ENCODE results near the gene CCDC78.
"Not testable (repeated sequence)": the region's sequence is repeated elsewhere in the genome, so short reads cannot be mapped to it uniquely, and the experiment has no call there.

Gene CCDC78

GRCh38 chr16:692356-693108 lies 33.7 kb downstream of the CCDC78 start:
- Histone ChIP-seq H3K27me3 (replicated peaks) (peaks cover 31% of the 10 kb centered on the region), H3K4me3 (ENCODE audit: low read depth, low read length) (no peak overlapping the region), H3K36me3 (replicated peaks) (no peaks in the 10 kb centered on the region), H3K27ac (no peak overlapping the region)
- in situ Hi-C loops (cut with HindIII; ENCODE audit: low pct_ligation_motif_present, low sequenced_read_pairs), result no loop called here
- no peak for DNase-seq
- TF ChIP-seq, protein P1, sequence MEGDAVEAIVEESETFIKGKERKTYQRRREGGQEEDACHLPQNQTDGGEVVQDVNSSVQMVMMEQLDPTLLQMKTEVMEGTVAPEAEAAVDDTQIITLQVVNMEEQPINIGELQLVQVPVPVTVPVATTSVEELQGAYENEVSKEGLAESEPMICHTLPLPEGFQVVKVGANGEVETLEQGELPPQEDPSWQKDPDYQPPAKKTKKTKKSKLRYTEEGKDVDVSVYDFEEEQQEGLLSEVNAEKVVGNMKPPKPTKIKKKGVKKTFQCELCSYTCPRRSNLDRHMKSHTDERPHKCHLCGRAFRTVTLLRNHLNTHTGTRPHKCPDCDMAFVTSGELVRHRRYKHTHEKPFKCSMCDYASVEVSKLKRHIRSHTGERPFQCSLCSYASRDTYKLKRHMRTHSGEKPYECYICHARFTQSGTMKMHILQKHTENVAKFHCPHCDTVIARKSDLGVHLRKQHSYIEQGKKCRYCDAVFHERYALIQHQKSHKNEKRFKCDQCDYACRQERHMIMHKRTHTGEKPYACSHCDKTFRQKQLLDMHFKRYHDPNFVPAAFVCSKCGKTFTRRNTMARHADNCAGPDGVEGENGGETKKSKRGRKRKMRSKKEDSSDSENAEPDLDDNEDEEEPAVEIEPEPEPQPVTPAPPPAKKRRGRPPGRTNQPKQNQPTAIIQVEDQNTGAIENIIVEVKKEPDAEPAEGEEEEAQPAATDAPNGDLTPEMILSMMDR (IDR thresholded peaks at IDR 0.05; ENCODE audit: low read depth, low read length, missing control alignments), result no peak

GRCh38 chr16:691242-691641 lies 35.0 kb downstream of the CCDC78 start:
- H3K27me3 ChIP-seq (replicated peaks), result peaks cover 30% of the 10 kb centered on the region
- in situ Hi-C loops (cut with HindIII; ENCODE audit: low pct_ligation_motif_present, low sequenced_read_pairs); DNase-seq; H3K27ac ChIP-seq; H3K36me3 ChIP-seq (replicated peaks); H3K4me3 ChIP-seq (ENCODE audit: low read depth, low read length): not testable (repeated sequence)

- Histone ChIP-seq H3K27me3 (replicated peaks) (peaks cover 13% of the 10 kb centered on the region), H3K27ac (peak overlapping the region; percentile 67), H3K4me3 (ENCODE audit: low read depth, low read length) (peak overlapping the region; percentile 82), H3K36me3 (replicated peaks) (peaks cover 5% of the 10 kb centered on the region)
- TF ChIP-seq, protein P1 (IDR thresholded peaks at IDR 0.05; ENCODE audit: low read depth, low read length, missing control alignments), result no peak
- in situ Hi-C loops (cut with HindIII; ENCODE audit: low pct_ligation_motif_present, low sequenced_read_pairs), result no loop called here
- DNase-seq, result no peak
Observed at GRCh38 chr16:689175-689897, 36.9 kb downstream of the CCDC78 start.

- Histone ChIP-seq H3K27me3 (replicated peaks) (no peaks in the 10 kb centered on the region), H3K4me3 (ENCODE audit: low read depth, low read length) (no peak overlapping the region), H3K36me3 (replicated peaks) (peaks cover 15% of the 10 kb centered on the region), H3K27ac (no peak overlapping the region)
- in situ Hi-C loops (cut with HindIII; ENCODE audit: low pct_ligation_motif_present, low sequenced_read_pairs), result no loop called here
- no peak for DNase-seq
- TF ChIP-seq, protein P1 (IDR thresholded peaks at IDR 0.05; ENCODE audit: low read depth, low read length, missing control alignments), result no peak
Observed at GRCh38 chr16:687499-687898, 38.7 kb downstream of the CCDC78 start.

- peaks cover 23% of the 10 kb centered on the region for H3K36me3 ChIP-seq (replicated peaks)
- no peak overlapping the region for H3K4me3 ChIP-seq (ENCODE audit: low read depth, low read length)
- no peaks in the 10 kb centered on the region for H3K27me3 ChIP-seq (replicated peaks)
- TF ChIP-seq, protein P1 (IDR thresholded peaks at IDR 0.05; ENCODE audit: low read depth, low read length, missing control alignments), result no peak
- no peak overlapping the region for H3K27ac ChIP-seq
- DNase-seq, result no peak
- in situ Hi-C loops (cut with HindIII; ENCODE audit: low pct_ligation_motif_present, low sequenced_read_pairs), result no loop called here
Observed at GRCh38 chr16:686459-687260, 39.6 kb downstream of the CCDC78 start.

DNA sequence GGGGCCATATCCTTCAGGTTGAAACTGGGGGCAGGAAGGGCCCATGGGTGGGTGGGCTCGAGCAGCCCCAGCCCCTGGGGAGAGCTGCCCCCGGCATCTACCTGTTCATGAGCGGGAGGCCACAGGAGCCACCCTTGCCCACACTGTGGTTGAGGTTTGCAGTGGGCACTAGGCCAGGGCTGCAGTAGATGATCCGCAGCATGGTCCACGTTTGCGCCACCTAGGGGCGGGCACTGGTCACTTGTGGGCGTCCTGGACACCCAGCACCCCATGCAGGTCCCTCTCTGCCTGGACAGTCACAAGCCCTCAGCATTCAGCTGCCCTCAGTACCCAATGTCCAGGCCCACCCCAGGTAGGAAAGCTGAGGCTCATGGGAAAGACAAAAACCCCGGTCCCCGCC lies 40.3 kb downstream of the CCDC78 start:
- no peak for DNase-seq
- H3K27ac ChIP-seq, result no peak overlapping the region
- no peak overlapping the region for H3K4me3 ChIP-seq (ENCODE audit: low read depth, low read length)
- in situ Hi-C loops (cut with HindIII; ENCODE audit: low pct_ligation_motif_present, low sequenced_read_pairs), result no loop called here
- peaks cover 25% of the 10 kb centered on the region for H3K36me3 ChIP-seq (replicated peaks)
- TF ChIP-seq, protein P1 (IDR thresholded peaks at IDR 0.05; ENCODE audit: low read depth, low read length, missing control alignments), result peak; percentile 61
- H3K27me3 ChIP-seq (replicated peaks), result no peaks in the 10 kb centered on the region

Measured in brain microvascular endothelial cell (primary cell).